Naive B cell (primary cell): ENCODE data around the gene KDM3A. TPM values are rescaled to one million over a fixed set of nuclear protein-coding genes. Genes with fewer than 3 reads are reported as not detected.

ENCODE experiments used
- ATAC-seq, 2 donors: fragments of 150-1000 bp; cut with Tn5 transposase; 2 replicates each; pipeline ENCODE4 v1.10.0; 2021; ENCODE audit warnings: low read depth in 2 of 2, mild to moderate bottlenecking in 2 of 2, moderate library complexity in 2 of 2
- DNase-seq: peaks from one replicate; pipeline ENCODE4 v3.0.0; 2022
- H3K27ac Mint-ChIP-seq, 6 donors: one replicate each; pipeline ENCODE4 v1.8.0; 2020 to 2022; ENCODE audit warnings: mild to moderate bottlenecking in 6 of 6, mixed read lengths in 6 of 6, moderate library complexity in 5 of 6, inconsistent platforms in 2 of 6
- H3K27me3 Mint-ChIP-seq, 3 donors: one replicate each; pipeline ENCODE4 v1.8.0; 2021 to 2022; ENCODE audit warnings: mixed read lengths in 3 of 3, mild to moderate bottlenecking in 1 of 3
- H3K36me3 Mint-ChIP-seq, 2 donors: one replicate each; pipeline ENCODE4 v1.8.0; 2020 to 2022; ENCODE audit warnings: mixed read lengths in 2 of 2, inconsistent platforms in 1 of 2, mild to moderate bottlenecking in 1 of 2
- H3K4me1 Mint-ChIP-seq, 3 donors: one replicate each; pipeline ENCODE4 v1.8.0; 2020 to 2022; ENCODE audit warnings: mixed read lengths in 3 of 3, inconsistent platforms in 1 of 3, mild to moderate bottlenecking in 1 of 3, moderate library complexity in 1 of 3
- H3K4me3 Mint-ChIP-seq, 8 donors: one replicate each; pipeline ENCODE4 v1.8.0; 2020 to 2022; ENCODE audit warnings: mild to moderate bottlenecking in 8 of 8, mixed read lengths in 8 of 8, moderate library complexity in 8 of 8, inconsistent platforms in 2 of 8
- H3K9me3 Mint-ChIP-seq, 7 donors: one replicate each; pipeline ENCODE4 v1.8.0; 2020 to 2022; ENCODE audit warnings: mixed read lengths in 7 of 7, mild to moderate bottlenecking in 5 of 7, inconsistent platforms in 2 of 7, moderate library complexity in 1 of 7
- polyA plus RNA-seq, 6 donors: library from polyadenylated mRNA; unstranded; fragments of 300-500 nt; fragmentation: Illumina TruSeq; gene quantifications; one replicate each; pipeline ENCODE4 v1.2.3, GENCODE V29; 2021; ENCODE audit warnings: low read depth in 6 of 6

Gene KDM3A, protein sequence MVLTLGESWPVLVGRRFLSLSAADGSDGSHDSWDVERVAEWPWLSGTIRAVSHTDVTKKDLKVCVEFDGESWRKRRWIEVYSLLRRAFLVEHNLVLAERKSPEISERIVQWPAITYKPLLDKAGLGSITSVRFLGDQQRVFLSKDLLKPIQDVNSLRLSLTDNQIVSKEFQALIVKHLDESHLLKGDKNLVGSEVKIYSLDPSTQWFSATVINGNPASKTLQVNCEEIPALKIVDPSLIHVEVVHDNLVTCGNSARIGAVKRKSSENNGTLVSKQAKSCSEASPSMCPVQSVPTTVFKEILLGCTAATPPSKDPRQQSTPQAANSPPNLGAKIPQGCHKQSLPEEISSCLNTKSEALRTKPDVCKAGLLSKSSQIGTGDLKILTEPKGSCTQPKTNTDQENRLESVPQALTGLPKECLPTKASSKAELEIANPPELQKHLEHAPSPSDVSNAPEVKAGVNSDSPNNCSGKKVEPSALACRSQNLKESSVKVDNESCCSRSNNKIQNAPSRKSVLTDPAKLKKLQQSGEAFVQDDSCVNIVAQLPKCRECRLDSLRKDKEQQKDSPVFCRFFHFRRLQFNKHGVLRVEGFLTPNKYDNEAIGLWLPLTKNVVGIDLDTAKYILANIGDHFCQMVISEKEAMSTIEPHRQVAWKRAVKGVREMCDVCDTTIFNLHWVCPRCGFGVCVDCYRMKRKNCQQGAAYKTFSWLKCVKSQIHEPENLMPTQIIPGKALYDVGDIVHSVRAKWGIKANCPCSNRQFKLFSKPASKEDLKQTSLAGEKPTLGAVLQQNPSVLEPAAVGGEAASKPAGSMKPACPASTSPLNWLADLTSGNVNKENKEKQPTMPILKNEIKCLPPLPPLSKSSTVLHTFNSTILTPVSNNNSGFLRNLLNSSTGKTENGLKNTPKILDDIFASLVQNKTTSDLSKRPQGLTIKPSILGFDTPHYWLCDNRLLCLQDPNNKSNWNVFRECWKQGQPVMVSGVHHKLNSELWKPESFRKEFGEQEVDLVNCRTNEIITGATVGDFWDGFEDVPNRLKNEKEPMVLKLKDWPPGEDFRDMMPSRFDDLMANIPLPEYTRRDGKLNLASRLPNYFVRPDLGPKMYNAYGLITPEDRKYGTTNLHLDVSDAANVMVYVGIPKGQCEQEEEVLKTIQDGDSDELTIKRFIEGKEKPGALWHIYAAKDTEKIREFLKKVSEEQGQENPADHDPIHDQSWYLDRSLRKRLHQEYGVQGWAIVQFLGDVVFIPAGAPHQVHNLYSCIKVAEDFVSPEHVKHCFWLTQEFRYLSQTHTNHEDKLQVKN (N-terminal part only)
- 10 to 100 TPM in 4 of 6 donors, 1 to 10 TPM in 2; 3.6 to 18.7 (median 11.6) TPM for polyA plus RNA-seq

- peaks cover 8 to 47% (median 25%) of the 10 kb centered on the region in 7 donors for H3K9me3 Mint-ChIP-seq
- H3K27ac Mint-ChIP-seq, result peak within 1 kb of the TSS; percentile 98 to 99 (median 99)
- peaks cover 40 to 53% of the 10 kb centered on the region in 2 donors for H3K36me3 Mint-ChIP-seq
- peak; percentile 80 to 81 for ATAC-seq
- peak; percentile 99 for DNase-seq
- H3K4me3 Mint-ChIP-seq, result peak within 1 kb of the TSS; percentile 92 to 100 (median 98)
- peaks cover 31 to 45% (median 39%) of the 10 kb centered on the region in 3 donors for H3K4me1 Mint-ChIP-seq
- peaks cover 6 to 17% (median 13%) of the 10 kb centered on the region in 3 donors for H3K27me3 Mint-ChIP-seq
Measured at GRCh38 chr2:86440631-86441391, at the start of gene KDM3A. KDM3A (plus strand) TSS chr2:86441371; CDS start chr2:86442048, 677 bp downstream.

DNA sequence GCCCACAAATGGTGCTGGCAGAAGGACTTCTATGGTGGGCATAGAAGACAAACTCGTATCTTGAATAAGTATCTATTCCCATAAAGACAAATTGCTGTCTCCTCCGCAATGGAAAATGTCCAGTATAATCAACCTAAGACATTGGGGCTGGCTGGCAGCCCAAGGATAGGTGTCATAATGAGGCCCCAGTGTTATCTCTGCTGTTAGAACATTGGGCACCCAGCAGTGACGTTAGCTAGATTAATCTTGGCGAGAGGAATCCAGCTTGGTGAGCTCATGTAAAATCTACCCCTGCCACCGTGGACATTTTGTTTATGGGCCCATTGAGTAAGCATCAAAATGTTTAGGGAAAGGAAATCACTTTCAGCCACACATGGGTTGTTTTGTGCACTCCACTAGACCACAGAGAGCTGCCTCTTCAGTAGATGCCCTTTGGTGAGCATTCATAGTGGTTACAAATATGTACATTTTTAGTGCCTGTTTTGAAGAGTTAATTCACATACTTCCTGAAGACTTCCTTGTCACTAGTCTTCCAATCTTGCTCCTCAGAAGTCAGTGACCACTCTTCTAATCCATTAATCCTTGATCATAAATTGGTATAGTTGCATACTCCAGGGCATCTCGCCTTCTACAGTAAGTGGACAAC lies 48.2 kb upstream of the KDM3A start:
- no peak for ATAC-seq
- no peaks in the 10 kb centered on the region for H3K36me3 Mint-ChIP-seq
- peaks cover 0 to 13% (median 3%) of the 10 kb centered on the region in 7 donors for H3K9me3 Mint-ChIP-seq
- no peak for DNase-seq
- no peak overlapping the region for H3K27ac Mint-ChIP-seq
- H3K27me3 Mint-ChIP-seq, result peaks cover 0 to 13% (median 4%) of the 10 kb centered on the region in 3 donors
- peak overlapping the region in 1 of 8 donors; percentile 8 for H3K4me3 Mint-ChIP-seq
- H3K4me1 Mint-ChIP-seq, result peaks cover 0 to 10% (median 3%) of the 10 kb centered on the region in 3 donors

- H3K4me1 Mint-ChIP-seq, result peaks cover 0 to 10% (median 3%) of the 10 kb centered on the region in 3 donors
- ATAC-seq (no peak), DNase-seq (no peak)
- peaks cover 4 to 18% (median 7%) of the 10 kb centered on the region in 3 donors for H3K27me3 Mint-ChIP-seq
- peak overlapping the region in 3 of 6 donors; percentile 57 to 66 (median 60) for H3K27ac Mint-ChIP-seq
- H3K36me3 Mint-ChIP-seq, result peaks cover 0 to 4% of the 10 kb centered on the region in 2 donors
- no peak overlapping the region for H3K4me3 Mint-ChIP-seq
- peaks cover under 1 to 13% (median 3%) of the 10 kb centered on the region in 7 donors for H3K9me3 Mint-ChIP-seq
Measured at GRCh38 chr2:86393521-86394491, 47.4 kb upstream of the KDM3A start.

GRCh38 chr2:86396291-86396785 lies 44.8 kb upstream of the KDM3A start:
- H3K4me1 Mint-ChIP-seq, result peaks cover 0 to 10% (median 3%) of the 10 kb centered on the region in 3 donors
- H3K36me3 Mint-ChIP-seq, result peaks cover 0 to 10% of the 10 kb centered on the region in 2 donors
- no peak for ATAC-seq
- peak overlapping the region in 1 of 8 donors; percentile 25 for H3K4me3 Mint-ChIP-seq
- H3K27me3 Mint-ChIP-seq, result peaks cover 9 to 23% (median 17%) of the 10 kb centered on the region in 3 donors
- H3K9me3 Mint-ChIP-seq, result peaks cover 0 to 11% (median 3%) of the 10 kb centered on the region in 7 donors
- no peak for DNase-seq
- peak overlapping the region in 1 of 6 donors; percentile 65 for H3K27ac Mint-ChIP-seq

- H3K27ac Mint-ChIP-seq, result no peak overlapping the region
Measured at GRCh38 chr2:86397986-86398385, 43.2 kb upstream of the KDM3A start.

GRCh38 chr2:86398500-86399474 lies 42.4 kb upstream of the KDM3A start:
- DNase-seq (no peak), ATAC-seq (no peak)
- peaks cover 13 to 32% (median 29%) of the 10 kb centered on the region in 3 donors for H3K27me3 Mint-ChIP-seq
- H3K27ac Mint-ChIP-seq, result no peak overlapping the region
- peaks cover 0 to 11% (median 2%) of the 10 kb centered on the region in 7 donors for H3K9me3 Mint-ChIP-seq
- H3K4me3 Mint-ChIP-seq, result no peak overlapping the region
- H3K36me3 Mint-ChIP-seq, result peaks cover 0 to 17% of the 10 kb centered on the region in 2 donors
- peaks cover 0 to 6% (median 3%) of the 10 kb centered on the region in 3 donors for H3K4me1 Mint-ChIP-seq

More at GRCh38 chr2:86397986-86398385, 43.2 kb upstream of the KDM3A start:
- DNase-seq, result no peak
- no peak for ATAC-seq
- H3K4me3 Mint-ChIP-seq, result no peak overlapping the region
- peaks cover 0 to 10% (median 3%) of the 10 kb centered on the region in 3 donors for H3K4me1 Mint-ChIP-seq
- peaks cover 13 to 27% (median 23%) of the 10 kb centered on the region in 3 donors for H3K27me3 Mint-ChIP-seq
- H3K9me3 Mint-ChIP-seq, result peaks cover 0 to 11% (median 2%) of the 10 kb centered on the region in 7 donors
- peaks cover 0 to 12% of the 10 kb centered on the region in 2 donors for H3K36me3 Mint-ChIP-seq

DNA sequence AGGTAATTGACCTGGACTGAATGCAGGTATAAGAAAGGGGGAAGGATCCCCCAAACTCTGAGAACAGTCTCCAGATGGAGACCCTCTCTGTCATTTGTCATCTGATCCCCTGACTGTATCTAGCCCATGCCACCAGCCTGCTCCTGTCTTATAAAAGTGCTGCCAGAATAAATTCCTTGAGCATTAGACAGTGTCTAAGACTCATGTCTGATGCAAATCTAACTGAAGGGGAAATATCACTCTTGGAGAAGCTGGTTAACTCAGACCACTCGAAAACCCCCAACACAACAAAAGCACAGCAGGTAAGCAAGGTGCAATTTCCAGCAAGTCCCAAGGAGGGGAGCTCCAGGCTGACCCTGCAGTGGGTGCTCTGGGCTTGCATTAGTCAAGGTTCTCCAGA lies 40.9 kb upstream of the KDM3A start:
- H3K9me3 Mint-ChIP-seq, result peaks cover 0 to 11% (median 2%) of the 10 kb centered on the region in 7 donors
- no peaks in the 10 kb centered on the region for H3K4me1 Mint-ChIP-seq
- DNase-seq, result no peak
- ATAC-seq, result no peak
- H3K4me3 Mint-ChIP-seq, result no peak overlapping the region
- peaks cover 0 to 17% of the 10 kb centered on the region in 2 donors for H3K36me3 Mint-ChIP-seq
- H3K27ac Mint-ChIP-seq, result no peak overlapping the region
- peaks cover 13 to 32% (median 29%) of the 10 kb centered on the region in 3 donors for H3K27me3 Mint-ChIP-seq

- H3K27ac Mint-ChIP-seq, result no peak overlapping the region
- H3K27me3 Mint-ChIP-seq, result peaks cover 11 to 19% (median 16%) of the 10 kb centered on the region in 3 donors
- no peak overlapping the region for H3K4me3 Mint-ChIP-seq
- DNase-seq (no peak), ATAC-seq (no peak)
- peaks cover 0 to 23% (median 4%) of the 10 kb centered on the region in 7 donors for H3K9me3 Mint-ChIP-seq
- H3K4me1 Mint-ChIP-seq, result peaks cover 18 to 26% (median 22%) of the 10 kb centered on the region in 3 donors
- H3K36me3 Mint-ChIP-seq, result no peaks in the 10 kb centered on the region
Measured at GRCh38 chr2:86410581-86410980, 30.6 kb upstream of the KDM3A start.

GRCh38 chr2:86411396-86411795 lies 29.8 kb upstream of the KDM3A start:
- Mint-ChIP-seq H3K36me3 (no peaks in the 10 kb centered on the region), H3K27me3 (peaks cover 11 to 16% (median 14%) of the 10 kb centered on the region in 3 donors), H3K4me3 (no peak overlapping the region), H3K27ac (peak overlapping the region in 1 of 6 donors; percentile 1), H3K4me1 (peaks cover 23 to 34% (median 30%) of the 10 kb centered on the region in 3 donors), H3K9me3 (peaks cover 0 to 23% (median 4%) of the 10 kb centered on the region in 7 donors)
- no peak for ATAC-seq
- no peak for DNase-seq
